Dermis microvascular lymphatic vessel endothelial cell (primary cell): Measurements from ENCODE around the gene GABRB1. TPM values are rescaled to one million over a fixed set of nuclear protein-coding genes. Genes with fewer than 3 reads are reported as not detected.
A peak's percentile ranks its signal among the peaks of the same experiment; 100 is the strongest.

Source experiments
- DNase-seq, 2 donors: peaks; one replicate each; pipeline versions ENCODE4 v3.0.0 to v3.0.0-alpha.2; 2010; ENCODE audit warnings: low read depth in 2 of 2
- total RNA-seq: library from RNA; depleted of rRNA; stranded (reverse); fragments of >200 nt; gene quantifications from 2 replicates; pipeline ENCODE4 v1.2.1, GENCODE V29; 2014

The GABRB1 gene
- total RNA-seq, 1 donor from 2014 or later: not detected

DNA sequence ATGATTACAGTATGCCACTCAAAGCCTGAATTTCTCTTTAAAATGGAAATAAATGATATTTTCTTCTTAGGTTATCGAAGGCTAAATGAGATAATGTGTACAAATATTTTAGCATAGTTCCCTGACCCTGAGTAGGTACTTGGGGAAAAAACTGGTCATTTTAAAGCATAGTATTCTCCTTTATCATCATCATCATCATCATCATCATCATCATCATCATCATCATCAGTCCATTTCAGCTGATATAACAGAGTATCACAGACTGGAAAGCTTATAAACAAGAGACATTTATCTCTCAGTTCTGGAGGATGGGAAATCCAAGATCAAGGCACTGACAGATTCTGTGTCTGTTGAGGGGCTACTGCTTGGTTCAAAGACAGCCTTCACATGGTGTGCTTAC lies 13.9 kb downstream of the GABRB1 start:
- DNase-seq: no peak

DNA sequence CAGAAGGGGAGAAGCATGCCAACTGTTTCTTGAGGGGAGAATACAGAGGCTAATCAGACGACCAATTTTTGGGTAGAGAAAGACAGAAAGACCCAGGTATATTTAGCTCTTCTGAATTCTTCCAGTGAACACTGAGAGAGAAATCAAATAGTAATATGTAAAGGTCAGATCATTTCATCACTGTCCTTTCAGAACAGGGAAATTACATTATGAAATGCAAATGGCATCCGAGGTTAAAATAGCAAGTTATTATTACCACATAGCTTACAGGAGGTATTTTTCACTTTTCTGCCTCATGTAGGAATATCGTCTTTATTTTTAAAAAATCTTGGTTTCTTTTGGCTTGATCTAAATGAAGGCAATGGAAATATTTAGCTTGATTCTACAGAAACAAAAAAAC lies 18.0 kb downstream of the GABRB1 start:
- no peak for DNase-seq

DNA sequence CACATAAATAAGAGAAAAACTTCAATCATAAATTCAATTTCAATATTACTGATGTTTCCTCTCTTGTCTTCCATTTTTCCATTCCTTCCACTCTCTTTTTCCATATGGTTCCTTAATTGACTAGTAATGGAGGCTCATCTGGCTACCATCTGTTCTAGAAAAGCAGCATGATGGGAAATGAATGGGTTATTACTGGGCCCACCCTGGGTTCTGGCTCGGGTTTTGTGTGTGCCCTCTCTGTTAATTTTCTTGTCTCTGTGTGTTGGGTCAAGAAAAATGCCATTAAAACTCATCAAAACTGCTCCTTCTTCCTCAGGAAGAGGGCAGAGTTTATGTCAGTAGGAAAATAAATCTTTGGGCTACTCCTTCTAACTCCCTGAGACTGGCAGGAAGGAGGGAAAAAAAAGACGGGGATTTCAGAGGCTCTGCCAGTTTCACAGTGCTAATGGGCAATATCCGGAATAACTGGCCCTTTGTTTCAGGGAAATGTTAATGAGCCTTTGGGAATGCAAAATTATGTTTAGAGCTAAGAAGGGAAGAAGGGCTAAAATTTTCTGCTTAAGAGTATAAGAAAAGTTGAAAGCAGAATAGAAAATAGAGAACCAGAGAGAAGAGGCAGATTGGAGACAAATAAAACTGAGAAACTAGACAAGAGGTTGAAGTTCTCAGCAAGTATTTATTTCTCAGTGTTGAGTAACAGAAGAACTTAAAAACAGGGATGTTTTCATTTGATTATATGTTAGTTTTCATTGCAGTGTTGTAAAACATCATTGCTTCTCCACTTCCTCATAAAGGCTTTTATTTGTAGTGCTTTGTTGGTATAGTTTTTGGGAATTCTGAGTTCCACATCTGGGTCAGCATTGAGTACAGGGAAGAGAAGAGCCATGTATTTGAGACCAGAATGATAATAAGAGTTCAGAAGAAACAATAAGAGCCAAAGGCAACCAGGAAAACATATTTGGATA lies 19.7 kb downstream of the GABRB1 start:
- no peak for DNase-seq

DNA sequence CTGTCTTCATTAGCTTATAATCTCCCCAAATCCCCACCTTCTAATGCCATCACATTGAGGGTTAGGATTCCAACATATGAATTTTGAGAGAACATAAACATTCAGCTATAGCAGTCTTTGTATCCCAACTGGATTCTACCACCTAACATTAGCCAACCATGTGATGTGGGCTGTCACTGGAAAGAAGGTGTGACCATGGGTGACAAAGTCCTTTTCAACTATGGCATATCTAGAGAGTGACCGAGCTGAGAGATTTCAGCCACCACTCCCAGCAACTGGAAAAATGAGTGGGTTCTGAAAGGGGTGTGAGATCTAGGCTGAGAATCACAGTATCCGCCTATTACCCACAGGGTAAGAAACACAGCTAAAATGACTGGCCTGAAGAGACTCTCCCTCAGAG lies 22.1 kb downstream of the GABRB1 start:
- DNase-seq: no peak

DNA sequence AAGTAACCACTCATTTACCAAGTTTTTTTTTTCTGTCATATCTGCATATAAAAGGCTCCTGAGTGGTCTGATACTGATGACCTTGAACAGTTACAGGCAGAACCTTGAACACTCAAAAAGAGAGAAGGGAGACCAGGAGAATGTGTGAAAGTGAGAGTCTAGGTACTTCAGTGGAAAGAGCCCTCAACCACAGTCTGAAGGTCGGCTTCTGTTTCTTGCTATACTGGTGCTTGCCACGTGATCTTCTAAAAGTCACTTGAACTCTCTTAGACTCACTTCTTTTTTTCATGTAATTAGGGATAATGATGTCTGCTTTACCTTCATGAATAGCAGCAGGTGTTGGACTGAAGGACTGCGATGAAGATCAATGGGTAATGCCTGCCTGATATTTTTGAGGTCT lies 22.8 kb downstream of the GABRB1 start:
- no peak for DNase-seq

DNA sequence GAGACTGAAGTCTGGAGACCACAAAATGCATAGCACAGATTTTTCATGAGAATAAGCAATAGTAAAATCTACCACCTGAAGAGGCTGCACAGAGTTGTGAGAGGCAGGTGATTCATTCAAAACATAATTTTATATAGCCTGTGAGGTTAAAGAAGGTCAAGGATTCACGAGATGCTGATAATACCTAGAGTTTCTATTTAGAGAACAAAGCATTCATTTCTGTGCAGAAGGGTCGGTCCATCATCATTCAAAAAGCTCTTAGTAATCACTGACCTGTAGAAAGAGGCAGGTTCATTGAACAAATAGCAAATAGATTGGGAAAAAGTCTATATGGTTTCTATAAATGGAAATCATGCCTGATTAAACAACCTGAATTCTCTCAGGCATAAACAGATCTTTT lies 26.6 kb downstream of the GABRB1 start:
- DNase-seq: no peak

DNA sequence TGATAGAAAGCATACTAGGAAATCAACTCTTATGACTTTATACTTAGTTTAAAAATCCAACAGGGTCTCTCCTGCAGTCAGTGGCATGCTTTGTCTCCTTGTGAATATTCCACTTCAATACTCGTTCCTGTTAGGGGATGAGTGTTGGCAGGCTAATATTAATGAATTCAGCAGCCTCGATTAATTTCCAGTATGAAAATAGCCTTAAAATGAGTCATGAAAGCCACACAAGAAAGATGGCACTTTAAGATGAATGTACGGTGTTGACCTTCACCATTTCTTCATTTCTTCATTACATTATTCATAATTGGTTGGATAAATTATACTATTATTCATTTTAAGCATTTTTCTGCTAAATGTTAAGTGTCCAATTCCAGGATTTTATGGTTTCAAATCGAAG lies 29.2 kb downstream of the GABRB1 start:
- DNase-seq: no peak

DNA sequence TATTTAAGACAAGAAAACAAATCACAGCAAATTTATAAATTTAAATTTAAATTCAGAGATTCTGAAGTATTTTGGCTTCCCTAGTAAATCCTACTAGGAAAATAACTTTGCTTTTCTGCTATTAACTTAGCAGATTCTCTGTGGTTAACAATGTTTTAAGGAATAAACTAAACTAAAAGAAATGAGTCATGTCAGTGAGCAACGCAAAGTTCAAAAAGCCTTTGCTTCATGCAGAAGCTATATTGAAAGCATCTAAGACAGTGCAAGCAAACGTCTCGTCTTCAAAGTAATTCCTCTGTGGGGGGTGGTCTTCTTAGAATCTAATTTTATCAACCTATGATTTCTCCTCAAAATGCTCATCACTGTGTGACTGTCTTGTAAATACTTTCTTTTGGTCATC lies 30.1 kb downstream of the GABRB1 start:
- no peak for DNase-seq

DNA sequence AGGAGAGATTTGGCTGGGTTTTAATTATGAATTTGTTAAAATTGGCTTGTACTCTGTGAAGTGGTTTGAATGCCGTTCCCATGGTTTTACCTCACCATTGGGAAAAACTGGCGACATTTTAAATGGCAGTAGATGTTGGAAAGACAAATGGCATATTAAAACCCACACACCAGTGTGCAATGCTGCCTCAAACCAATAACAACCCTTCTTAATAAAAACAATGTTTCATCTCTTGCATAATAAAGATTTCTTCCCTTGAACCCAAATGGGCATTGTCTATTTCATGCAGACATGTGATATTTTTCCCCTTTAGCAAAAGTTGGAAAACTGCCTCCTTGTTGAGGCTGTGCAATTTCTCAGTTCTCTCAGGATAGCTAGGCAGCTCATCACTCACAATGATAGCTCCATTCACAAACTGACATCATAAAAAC lies 33.7 kb downstream of the GABRB1 start:
- DNase-seq: no peak

DNA sequence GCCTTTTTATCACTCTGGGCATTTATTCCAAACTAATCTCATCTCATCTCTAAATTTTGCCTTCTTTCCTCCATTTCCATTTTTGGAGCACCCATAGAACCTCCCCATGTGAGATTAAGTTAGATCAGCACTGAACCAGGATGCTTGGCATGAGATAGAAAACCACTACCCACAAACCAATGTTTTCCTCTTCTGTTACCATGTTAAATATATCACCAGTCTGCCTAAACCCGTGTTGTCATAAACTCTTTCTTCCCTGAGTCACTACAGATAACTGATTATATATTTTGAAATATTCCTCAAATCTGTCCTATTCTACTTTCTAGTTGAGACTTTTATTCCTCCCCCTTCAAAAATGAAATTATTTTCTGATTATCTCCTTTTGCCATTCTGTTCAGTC lies 37.6 kb downstream of the GABRB1 start:
- no peak for DNase-seq

DNA sequence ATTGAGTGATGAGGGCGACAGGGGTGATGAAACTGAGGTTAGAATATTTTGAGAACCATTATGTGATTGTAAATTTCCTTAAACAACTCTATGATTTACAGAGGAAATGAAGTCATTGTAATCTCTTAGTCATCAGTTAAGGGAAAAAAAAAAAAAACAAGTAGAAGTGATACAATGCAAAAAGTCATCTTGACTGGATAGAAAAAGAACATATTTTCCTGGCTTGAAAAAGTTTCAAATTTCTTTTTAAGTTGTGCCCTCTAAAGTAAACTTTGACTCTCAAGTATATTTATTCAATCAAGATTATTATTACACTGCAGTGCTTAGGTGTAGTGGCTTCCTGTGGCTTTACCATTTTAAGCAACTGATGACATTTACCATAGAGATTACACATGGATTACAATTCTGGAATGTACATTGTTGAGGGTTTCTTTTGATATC lies 40.6 kb downstream of the GABRB1 start:
- peak in 1 of 2 donors; percentile 58 for DNase-seq

DNA sequence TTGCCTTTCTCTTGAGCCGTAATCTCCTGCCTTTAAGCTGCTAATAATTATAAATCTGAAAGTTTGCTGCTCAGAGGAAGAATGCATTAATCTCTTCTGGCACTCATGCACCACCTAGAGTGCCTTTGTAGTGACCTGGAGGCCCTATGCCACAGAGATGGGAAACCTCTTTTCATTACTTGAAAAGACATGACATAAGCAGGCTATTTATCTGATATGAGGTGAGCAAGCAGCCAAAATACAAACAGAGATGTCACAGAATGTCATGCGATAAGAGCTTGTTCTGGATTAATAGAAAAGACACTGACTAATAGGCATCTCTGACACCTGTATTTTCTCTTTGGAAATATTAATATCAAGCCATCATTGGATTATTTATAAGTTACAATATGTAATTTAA lies 42.3 kb downstream of the GABRB1 start:
- DNase-seq: no peak

DNA sequence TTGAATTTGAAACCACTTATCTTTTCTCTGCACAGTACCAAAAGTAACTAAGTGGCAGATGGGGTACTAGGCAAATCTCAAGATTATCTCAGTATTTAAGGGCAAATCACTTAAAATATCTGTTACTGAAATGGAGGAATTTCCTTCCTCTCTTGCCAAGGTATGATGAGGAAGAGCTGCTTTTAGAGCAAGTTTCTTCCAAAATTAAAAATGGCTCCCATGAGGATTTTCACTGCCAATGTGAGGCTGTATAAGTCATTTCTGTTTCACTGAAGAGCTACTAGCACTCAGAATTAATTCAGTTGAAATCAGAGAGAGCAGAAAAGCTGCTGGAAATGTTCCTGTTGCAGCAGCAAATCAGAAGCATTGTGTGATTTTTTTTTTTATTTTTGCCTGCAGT lies 43.4 kb downstream of the GABRB1 start:
- no peak for DNase-seq

DNA sequence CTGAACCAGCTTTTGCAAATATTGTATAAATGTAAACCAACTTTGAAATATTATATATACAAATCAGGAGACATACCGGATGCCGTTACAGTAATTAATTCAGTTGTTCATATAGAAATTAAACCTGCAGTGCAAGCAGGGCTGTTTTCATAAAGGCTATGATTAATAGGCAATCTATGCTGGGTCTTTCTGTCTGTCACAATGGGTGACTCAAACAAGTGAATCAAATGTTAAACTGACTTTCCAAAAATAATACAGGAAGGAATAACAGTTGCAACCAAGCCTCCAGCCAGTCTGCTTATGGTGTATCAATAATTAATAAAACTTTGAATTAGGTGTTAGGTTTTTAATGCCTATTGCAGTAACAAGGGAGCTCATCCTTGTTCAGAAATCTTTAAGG lies 43.9 kb downstream of the GABRB1 start:
- peak in 1 of 2 donors; percentile 46 for DNase-seq

DNA sequence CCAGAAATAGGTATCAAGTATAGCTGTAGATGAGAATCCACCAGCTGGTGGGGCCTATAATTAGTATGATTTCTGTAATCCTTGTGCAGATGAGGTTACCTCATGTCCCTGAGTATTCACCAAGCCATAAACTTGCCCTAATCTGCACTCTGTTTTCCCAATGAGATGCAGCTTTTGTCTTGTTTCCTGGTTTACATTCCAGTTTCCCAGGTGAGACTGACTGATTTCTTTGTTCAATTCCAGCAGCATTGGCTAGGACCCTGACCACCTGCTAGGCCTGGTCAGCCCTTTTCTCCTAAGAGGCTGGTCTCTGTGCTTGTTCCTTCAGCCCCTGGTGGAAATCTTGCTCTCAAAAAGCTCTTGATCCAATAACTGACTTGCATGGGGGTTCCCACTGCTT lies 44.6 kb downstream of the GABRB1 start:
- DNase-seq: peak in 1 of 2 donors; percentile 4

DNA sequence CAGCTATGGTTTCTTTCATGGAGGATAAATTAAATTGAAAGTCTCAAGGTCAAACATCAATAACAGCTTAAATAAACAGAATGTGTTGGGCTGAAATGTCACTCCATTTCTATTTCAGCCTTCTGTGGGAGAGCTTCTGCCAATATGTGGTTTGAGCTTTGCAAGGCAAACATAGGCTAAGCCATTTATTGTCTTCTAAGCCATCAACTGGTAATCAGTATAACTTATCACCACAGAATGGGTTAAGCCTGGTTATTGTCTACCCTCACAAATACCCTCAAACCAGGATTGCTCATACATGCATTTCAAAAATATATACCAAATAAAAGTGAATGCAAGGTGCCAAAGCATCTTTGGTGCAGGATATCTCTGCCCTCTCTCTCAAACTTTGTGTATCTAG lies 52.7 kb downstream of the GABRB1 start:
- DNase-seq: no peak

DNA sequence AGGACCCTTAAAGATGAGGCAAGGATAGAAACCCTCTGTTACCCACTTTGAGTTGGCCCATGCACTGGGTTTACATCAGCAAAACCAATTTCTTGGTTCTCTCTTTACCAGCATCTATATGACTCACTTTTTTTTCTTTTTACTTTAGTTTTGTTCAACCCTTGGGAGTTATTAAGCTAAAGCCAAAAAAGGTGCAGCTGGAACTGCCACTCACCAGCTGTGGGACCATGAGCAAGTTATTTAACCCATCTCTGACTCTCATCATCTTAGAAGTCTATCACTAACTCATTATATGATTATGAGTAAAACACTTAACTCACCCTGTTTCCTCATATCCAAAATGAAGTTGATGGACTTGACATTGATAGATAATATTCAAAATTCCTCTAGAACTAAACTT lies 53.4 kb downstream of the GABRB1 start:
- DNase-seq: no peak

DNA sequence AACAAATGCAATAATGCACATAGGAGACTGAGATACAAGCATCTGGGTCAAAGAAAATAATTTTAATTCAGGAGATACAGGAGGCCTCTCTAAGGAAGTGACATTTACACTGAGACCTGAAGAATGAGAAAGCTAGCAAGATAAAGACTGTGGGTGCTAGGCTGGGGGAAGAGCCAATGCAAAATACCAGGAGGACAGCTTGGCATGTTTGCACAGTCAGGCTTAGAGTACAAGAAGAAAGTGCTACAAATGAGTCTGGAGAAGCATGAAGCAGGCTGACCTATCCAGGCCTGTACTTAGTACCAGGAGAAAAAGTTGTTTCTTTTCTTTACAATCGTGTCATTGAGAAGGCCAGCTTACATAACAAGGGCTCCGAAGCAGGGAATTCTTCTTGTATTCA lies 56.9 kb downstream of the GABRB1 start:
- no peak for DNase-seq

DNA sequence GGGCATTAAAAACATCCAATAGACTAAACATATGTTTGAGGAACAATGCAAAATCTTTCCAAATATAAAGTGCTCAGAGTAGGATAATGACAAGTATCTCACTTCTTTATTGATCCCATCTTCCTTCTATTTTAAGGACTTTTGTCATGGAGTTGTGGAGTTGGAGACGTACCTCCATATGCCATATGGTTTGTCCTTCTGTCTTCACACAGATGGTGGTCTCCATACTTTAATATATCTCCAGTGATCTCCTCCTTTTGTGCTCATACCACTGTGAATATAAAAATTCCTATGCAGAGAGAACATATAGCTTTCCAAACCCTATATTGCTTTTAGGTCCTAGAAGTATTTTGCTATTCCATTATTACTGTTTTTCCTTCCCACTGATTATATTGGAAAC lies 64.5 kb downstream of the GABRB1 start:
- no peak for DNase-seq

DNA sequence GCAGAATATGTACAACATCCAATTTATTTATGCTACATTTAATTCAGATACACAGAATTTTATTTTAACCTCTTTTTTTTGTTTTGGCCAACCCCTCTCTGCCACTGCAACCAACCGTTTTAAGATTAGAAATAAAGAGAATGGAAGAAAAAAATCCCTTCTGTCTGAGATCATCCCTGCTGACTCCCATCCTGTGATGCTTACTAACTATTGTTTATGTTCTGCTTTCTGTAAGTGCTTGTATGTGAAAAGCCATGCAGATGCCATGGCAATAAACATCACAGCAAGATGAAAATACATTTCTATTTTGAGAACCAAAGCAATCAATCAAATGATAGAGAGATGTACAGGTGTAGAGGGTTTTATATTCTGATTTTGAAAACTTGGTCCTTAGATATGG lies 70.1 kb downstream of the GABRB1 start:
- no peak for DNase-seq

DNA sequence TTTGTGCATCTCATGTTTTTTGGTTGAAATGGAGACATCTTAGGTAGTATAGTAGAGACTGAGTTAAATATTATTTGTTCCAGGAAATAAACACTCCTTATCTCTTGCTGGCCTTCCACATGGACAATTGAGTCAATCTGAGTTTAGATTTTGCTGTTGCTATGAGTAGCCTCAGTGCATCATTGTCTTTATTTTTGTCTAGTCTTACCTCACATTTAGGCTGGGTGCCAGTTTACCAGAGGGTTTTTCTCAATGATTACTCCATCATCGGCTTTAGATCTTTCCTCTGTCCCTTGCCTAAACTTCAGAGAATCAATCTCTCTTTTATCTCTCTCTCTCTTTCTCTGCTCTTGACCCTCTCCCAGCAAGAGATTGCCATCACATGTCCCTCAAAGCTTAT lies 73.6 kb downstream of the GABRB1 start:
- DNase-seq: no peak

DNA sequence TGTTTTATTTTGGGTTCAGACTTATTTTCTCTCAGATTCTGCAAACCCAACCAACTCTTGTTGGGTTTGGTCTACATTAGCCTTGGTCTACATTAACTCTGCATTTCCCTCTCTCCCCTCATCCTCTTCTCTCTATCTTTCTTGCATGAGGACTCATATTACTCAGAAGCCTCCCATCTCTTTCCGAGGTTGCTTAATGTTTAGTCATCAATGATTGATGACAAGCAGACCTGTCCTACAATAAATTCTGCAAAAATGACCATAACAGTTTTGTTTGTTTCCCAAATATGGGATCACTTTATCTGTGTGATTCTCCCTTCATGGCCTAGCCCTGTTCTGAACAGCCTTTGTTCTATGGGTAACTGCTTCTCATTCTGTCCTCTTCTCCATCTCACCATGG lies 75.2 kb downstream of the GABRB1 start:
- no peak for DNase-seq

DNA sequence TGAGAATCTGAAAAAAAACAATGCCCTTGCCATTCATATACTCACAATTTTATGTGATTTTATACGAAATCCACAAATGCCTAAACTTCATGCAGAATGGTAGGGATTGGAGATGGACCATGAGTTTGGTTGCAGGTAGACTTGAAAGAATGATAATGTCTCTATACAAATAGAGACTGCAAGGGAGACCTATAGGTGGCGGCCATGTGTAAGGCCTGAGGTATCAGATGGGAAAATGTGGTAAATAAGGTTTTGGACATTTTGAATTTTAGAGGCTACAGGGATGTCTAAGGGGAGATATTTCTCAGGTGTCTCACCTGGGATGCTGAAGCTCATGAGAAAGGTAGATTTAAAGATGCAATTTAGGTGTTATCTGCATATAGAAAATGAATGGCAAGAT lies 78.0 kb downstream of the GABRB1 start:
- DNase-seq: no peak
